Smooth muscle cell (in vitro differentiated cells): Measurements from ENCODE around the gene CALD1. TPM values are rescaled to one million over a fixed set of nuclear protein-coding genes. Genes with fewer than 3 reads are reported as not detected.

Experiments used
- DNase-seq: peaks from one replicate; lab custom pipeline; 2025; ENCODE audit not compliant: unreplicated experiment; lab: John Stamatoyannopoulos, UW
- H2AFZ ChIP-seq: fragments of 200-600 bp; sonication (generic); 2 replicates; pipeline ENCODE4 v1.6.0; 2016; ENCODE audit warnings: antibody characterized with exemption, low read depth, mild to moderate bottlenecking
- H3F3A ChIP-seq: fragments of 200-600 bp; sonication (generic); 2 replicates; pipeline ENCODE4 v1.6.0; 2017; ENCODE audit warnings: antibody characterized with exemption, low read depth
- H3K27ac ChIP-seq: fragments of 200-600 bp; sonication (generic); 2 replicates; pipeline ENCODE4 v1.5.1; 2016; ENCODE audit warnings: low read depth, mild to moderate bottlenecking
- H3K27me3 ChIP-seq: fragments of 200-600 bp; sonication (generic); 2 replicates; pipeline ENCODE4 v1.6.1; 2016; ENCODE audit warnings: low read depth, mild to moderate bottlenecking
- H3K36me3 ChIP-seq: fragments of 200-600 bp; sonication (generic); 2 replicates; pipeline ENCODE4 v1.5.1; 2016; ENCODE audit warnings: low read depth
- H3K4me1 ChIP-seq: fragments of 200-600 bp; sonication (generic); 2 replicates; pipeline ENCODE4 v1.5.1; 2016; ENCODE audit warnings: low read depth
- H3K4me2 ChIP-seq: fragments of 200-600 bp; sonication (generic); 2 replicates; pipeline ENCODE4 v1.6.0; 2016; ENCODE audit warnings: mild to moderate bottlenecking
- H3K4me3 ChIP-seq: fragments of 200-600 bp; sonication (generic); 2 replicates; pipeline ENCODE4 v1.5.1; 2016; ENCODE audit warnings: mild to moderate bottlenecking
- H3K79me2 ChIP-seq: fragments of 200-600 bp; sonication (generic); 2 replicates; pipeline ENCODE4 v1.6.0; 2016; ENCODE audit warnings: low read depth, mild to moderate bottlenecking
- H3K9ac ChIP-seq: fragments of 200-600 bp; sonication (generic); 2 replicates; pipeline ENCODE4 v1.6.0; 2016; ENCODE audit warnings: low read depth
- H3K9me3 ChIP-seq: fragments of 200-600 bp; sonication (generic); replicated peaks from 2 replicates; pipeline ENCODE4 v1.5.1; 2016; ENCODE audit warnings: low read depth
- H4K20me1 ChIP-seq: fragments of 200-600 bp; sonication (generic); 2 replicates; pipeline ENCODE4 v1.6.0; 2016; ENCODE audit warnings: low read depth
- WGBS: methylation state at CpG from one replicate; pipeline ENCODE4 v1.1.7; 2016; ENCODE audit warnings: low lambda C conversion rate; 5-methylcytosine and 5-hydroxymethylcytosine counted together
- polyA plus RNA-seq: library from polyadenylated mRNA; unstranded; fragments of >200 nt; fragmentation: Nextera tagmentation; extraction: Ambion mirVana; gene quantifications from 2 replicates; pipeline ENCODE4 v1.2.1, GENCODE V29; 2016
- total RNA-seq: library from RNA; depleted of rRNA; stranded (reverse); fragments of >200 nt; gene quantifications from 2 replicates; pipeline ENCODE4 v1.2.3, GENCODE V29; 2014
- TF ChIP-seq, protein P1 (sequence below): fragments of 200-600 bp; sonication (generic); IDR thresholded peaks from 2 replicates; pipeline ENCODE4 v1.5.1; 2017; ENCODE audit warnings: borderline replicate concordance, mild to moderate bottlenecking, antibody characterized with exemption; ENCODE audit not compliant: insufficient read depth, poor library complexity, severe bottlenecking

Gene CALD1
- total and polyA plus RNA-seq, 2 experiments from 2014 or later: 948 to 1,552 TPM

DNA sequence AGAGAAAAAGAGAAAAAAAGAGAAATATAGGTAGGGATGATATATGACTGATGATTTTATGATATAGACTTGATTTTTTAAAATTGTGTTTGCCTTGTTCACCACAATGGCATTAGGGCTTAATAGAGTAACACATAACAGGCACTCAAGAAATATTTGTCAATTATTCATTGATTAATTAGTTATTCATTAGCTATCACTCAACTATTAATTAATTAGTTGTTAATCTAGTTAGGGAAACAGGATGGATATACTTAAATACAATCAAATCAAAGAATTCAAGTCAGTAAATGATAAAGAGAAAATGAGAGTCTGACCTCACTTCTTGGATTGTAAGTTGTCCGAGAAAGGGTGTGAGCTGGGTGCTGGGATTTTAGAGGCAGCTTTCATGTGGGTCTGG, 15.1 kb upstream of the CALD1 start:
- no peak for DNase-seq
- no peak overlapping the region for H3K4me2 ChIP-seq
- H3K27ac ChIP-seq: no peak overlapping the region
- 85% methylated on average over 1 of the region's 1 CpG for WGBS
- TF ChIP-seq, protein P1, sequence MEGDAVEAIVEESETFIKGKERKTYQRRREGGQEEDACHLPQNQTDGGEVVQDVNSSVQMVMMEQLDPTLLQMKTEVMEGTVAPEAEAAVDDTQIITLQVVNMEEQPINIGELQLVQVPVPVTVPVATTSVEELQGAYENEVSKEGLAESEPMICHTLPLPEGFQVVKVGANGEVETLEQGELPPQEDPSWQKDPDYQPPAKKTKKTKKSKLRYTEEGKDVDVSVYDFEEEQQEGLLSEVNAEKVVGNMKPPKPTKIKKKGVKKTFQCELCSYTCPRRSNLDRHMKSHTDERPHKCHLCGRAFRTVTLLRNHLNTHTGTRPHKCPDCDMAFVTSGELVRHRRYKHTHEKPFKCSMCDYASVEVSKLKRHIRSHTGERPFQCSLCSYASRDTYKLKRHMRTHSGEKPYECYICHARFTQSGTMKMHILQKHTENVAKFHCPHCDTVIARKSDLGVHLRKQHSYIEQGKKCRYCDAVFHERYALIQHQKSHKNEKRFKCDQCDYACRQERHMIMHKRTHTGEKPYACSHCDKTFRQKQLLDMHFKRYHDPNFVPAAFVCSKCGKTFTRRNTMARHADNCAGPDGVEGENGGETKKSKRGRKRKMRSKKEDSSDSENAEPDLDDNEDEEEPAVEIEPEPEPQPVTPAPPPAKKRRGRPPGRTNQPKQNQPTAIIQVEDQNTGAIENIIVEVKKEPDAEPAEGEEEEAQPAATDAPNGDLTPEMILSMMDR: no peak
- no peak overlapping the region for H2AFZ ChIP-seq
- no peaks in the 10 kb centered on the region for H3K9me3 ChIP-seq
- H3F3A ChIP-seq: peaks cover 11% of the 10 kb centered on the region
- H3K27me3 ChIP-seq: no peaks in the 10 kb centered on the region
- no peak overlapping the region for H3K9ac ChIP-seq
- no peaks in the 10 kb centered on the region for H4K20me1 ChIP-seq
- H3K36me3 ChIP-seq: no peaks in the 10 kb centered on the region
- H3K79me2 ChIP-seq: peaks cover 3% of the 10 kb centered on the region
- peaks cover 7% of the 10 kb centered on the region for H3K4me1 ChIP-seq
- no peak overlapping the region for H3K4me3 ChIP-seq

DNA sequence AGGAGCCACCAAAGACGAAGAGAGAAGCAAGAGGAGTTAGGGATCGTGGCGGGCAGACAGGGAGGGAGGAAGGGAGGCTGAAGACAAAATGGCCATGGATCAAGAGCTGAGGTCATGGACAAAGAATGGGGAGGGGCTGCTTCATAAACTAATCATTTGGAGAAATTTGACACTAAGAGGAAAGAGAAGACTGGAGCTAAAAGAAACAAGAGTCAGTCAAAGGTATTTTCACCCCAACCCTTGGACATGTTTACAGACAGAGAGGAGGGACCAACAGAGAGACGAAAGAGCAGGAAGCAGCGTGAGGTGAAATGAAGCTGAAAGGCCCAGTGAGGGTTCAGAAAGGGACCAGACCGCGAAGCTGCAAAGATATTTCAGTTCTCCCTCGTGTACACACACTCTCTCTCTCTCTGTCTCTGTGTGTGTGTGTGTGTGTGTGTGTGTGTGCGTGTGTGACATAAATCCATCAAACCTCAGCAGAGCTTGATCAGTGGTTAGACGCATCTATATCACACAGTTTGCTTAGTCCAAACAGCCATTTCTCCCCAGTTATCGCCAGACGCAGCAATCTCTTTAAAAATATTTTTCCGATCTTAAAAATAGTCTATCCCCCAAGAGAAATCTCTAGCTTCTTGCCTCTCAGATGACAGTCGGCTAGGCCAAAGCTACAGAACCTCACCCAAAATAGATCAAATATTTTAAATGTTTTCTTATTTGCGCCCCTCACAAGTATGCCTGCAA, 12.5 kb upstream of the CALD1 start:
- Histone ChIP-seq H3K4me2 (peak overlapping the region; percentile 24), H4K20me1 (no peaks in the 10 kb centered on the region), H3K9me3 (no peaks in the 10 kb centered on the region), H3K79me2 (peaks cover 3% of the 10 kb centered on the region), H3K4me3 (no peak overlapping the region), H3K4me1 (no peaks in the 10 kb centered on the region), H3F3A (peaks cover 5% of the 10 kb centered on the region), H3K36me3 (no peaks in the 10 kb centered on the region), H3K9ac (no peak overlapping the region), H3K27ac (peak overlapping the region; percentile 47), H3K27me3 (no peaks in the 10 kb centered on the region), H2AFZ (no peak overlapping the region)
- 75% methylated on average over 15 of the region's 15 CpGs for WGBS
- TF ChIP-seq, protein P1: no peak
- no peak for DNase-seq

DNA sequence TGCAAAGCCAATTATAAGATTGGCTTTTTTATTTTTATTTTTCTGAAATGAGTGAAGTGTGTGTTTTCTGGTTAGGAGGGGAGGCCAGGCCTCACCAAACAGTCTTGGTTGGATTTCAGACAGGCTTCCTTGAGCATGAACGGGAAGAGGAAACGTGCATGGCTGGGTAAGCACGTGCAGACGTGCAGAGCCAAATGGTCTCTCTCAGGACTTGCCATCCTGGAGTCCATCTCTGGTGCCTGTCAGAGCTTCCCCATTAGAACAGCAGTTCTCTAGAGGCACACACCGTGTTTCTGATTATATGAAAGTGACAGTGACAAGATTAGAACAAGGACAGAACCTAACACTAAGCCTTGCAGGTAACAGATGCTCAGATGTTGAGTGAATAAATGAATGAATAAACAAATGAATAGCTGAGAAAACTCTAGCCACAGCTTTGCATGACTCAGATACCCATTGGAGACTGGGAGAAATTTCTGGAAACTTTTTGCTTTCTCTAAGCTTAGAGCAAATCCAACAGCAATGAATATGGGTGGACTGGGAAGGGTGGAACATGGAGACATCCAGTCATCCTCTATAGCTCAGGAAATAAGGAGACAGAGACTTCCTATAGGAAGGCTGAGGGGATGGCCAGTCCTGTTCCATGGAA, 11.8 kb upstream of the CALD1 start:
- 81% methylated on average over 5 of the region's 5 CpGs for WGBS
- Histone ChIP-seq H3K27ac (peak overlapping the region; percentile 47), H4K20me1 (no peaks in the 10 kb centered on the region), H2AFZ (no peak overlapping the region), H3K4me2 (no peak overlapping the region), H3K79me2 (peaks cover 3% of the 10 kb centered on the region), H3F3A (peaks cover 2% of the 10 kb centered on the region), H3K36me3 (no peaks in the 10 kb centered on the region), H3K4me3 (no peak overlapping the region), H3K27me3 (no peaks in the 10 kb centered on the region), H3K9me3 (no peaks in the 10 kb centered on the region), H3K9ac (no peak overlapping the region), H3K4me1 (no peaks in the 10 kb centered on the region)
- TF ChIP-seq, protein P1: no peak
- DNase-seq: no peak
